HepG2 (cell line): Measurements from ENCODE around the gene HPCAL1. TPM values are rescaled to one million over a fixed set of nuclear protein-coding genes. Genes with fewer than 3 reads are reported as not detected.

ENCODE experiments used
- ASH2L ChIP-seq: fragments of 300-600, 200-600 bp; sonication (generic); IDR thresholded peaks from 2 replicates; pipeline ENCODE4 v1.7.0; 2017; ENCODE audit warnings: low read depth, mild to moderate bottlenecking, moderate library complexity, mixed read lengths, low read length; ENCODE audit not compliant: insufficient read length
- NFKBIZ ChIP-seq: IDR thresholded peaks from 2 replicates; pipeline ENCODE4 v1.6.1; 2018; ENCODE audit warnings: missing genetic modification reagents, missing compliant biosample characterization
- RAD51 ChIP-seq: fragments of 450-650 bp; IDR thresholded peaks from 2 replicates; pipeline ENCODE4 v1.6.1; 2016; ENCODE audit warnings: borderline replicate concordance
- SALL1 ChIP-seq: sonication (generic); formaldehyde crosslinking; IDR thresholded peaks from 2 replicates; pipeline ENCODE4 v1.8.0; 2022; ENCODE audit warnings: mild to moderate bottlenecking, missing genetic modification reagents
- SAP130 ChIP-seq: IDR thresholded peaks from 2 replicates; pipeline ENCODE4 v1.6.1; 2016; ENCODE audit warnings: low read depth
- STAG1 ChIP-seq: sonication (generic); formaldehyde crosslinking; IDR thresholded peaks from 2 replicates; pipeline ENCODE4 v1.4.0; 2020; ENCODE audit warnings: missing genetic modification reagents
- ZFX ChIP-seq: sonication (generic); formaldehyde crosslinking; IDR thresholded peaks from 2 replicates; pipeline ENCODE4 v1.4.0; 2020; ENCODE audit warnings: mild to moderate bottlenecking, low read depth, missing genetic modification reagents, moderate library complexity
- ZNF33A ChIP-seq: sonication (generic); formaldehyde crosslinking; IDR thresholded peaks from 2 replicates; pipeline ENCODE4 v1.5.1; 2020; ENCODE audit warnings: missing genetic modification reagents, mild to moderate bottlenecking, moderate library complexity, borderline replicate concordance
- ZNF607 ChIP-seq: sonication (generic); formaldehyde crosslinking; IDR thresholded peaks from 2 replicates; pipeline ENCODE4 v1.5.1; 2020; ENCODE audit warnings: missing genetic modification reagents, mild to moderate bottlenecking, borderline replicate concordance
- ZNF615 ChIP-seq: sonication (generic); formaldehyde crosslinking; IDR thresholded peaks from 2 replicates; pipeline ENCODE4 v1.5.0; 2020; ENCODE audit warnings: mild to moderate bottlenecking, missing genetic modification reagents, borderline replicate concordance
- ZNF709 ChIP-seq: sonication (generic); formaldehyde crosslinking; IDR thresholded peaks from 2 replicates; pipeline ENCODE4 v1.5.0; 2020; ENCODE audit warnings: mild to moderate bottlenecking, missing genetic modification reagents
- ZNF720 ChIP-seq: sonication (generic); formaldehyde crosslinking; IDR thresholded peaks from 2 replicates; pipeline ENCODE4 v1.4.0; 2020; ENCODE audit warnings: missing genetic modification reagents
- ZNF781 ChIP-seq: sonication (generic); formaldehyde crosslinking; IDR thresholded peaks from 2 replicates; pipeline ENCODE4 v1.5.1; 2020; ENCODE audit warnings: borderline replicate concordance, mild to moderate bottlenecking, missing genetic modification reagents; ENCODE audit errors: not compliant biosample characterization
- ZNF879 ChIP-seq: sonication (generic); formaldehyde crosslinking; IDR thresholded peaks from 2 replicates; pipeline ENCODE4 v1.8.1; 2023; ENCODE audit warnings: missing genetic modification reagents
- polyA plus RNA-seq, 8 experiments: library from polyadenylated mRNA; depleted of rRNA in 3 of 8; stranded (reverse) in 7 of 8; unstranded in 1 of 8; fragments of >200 nt; fragmentation: Illumina TruSeq in 4 of 8; extraction: Trizol in 4 of 8; gene quantifications; 2 replicates each; pipeline versions ENCODE4 v1.2.1 to v1.2.3, GENCODE V29; 2011 to 2016; ENCODE audit warnings: low read depth in 4 of 8, missing spikeins in 1 of 8, mixed read lengths in 1 of 8; ENCODE audit not compliant: insufficient read depth in 1 of 8
- total RNA-seq, 5 experiments: library from RNA; depleted of rRNA; stranded (reverse); fragments of >200 nt; fragmentation: Illumina TruSeq; extraction: Trizol; gene quantifications; 2 replicates each; pipeline ENCODE4 v1.2.3, GENCODE V29; 2016; ENCODE audit warnings: low read depth in 1 of 5
- TF ChIP-seq, protein P1 (sequence below): sonication (generic); formaldehyde crosslinking; IDR thresholded peaks from 2 replicates; pipeline ENCODE4 v1.4.0; 2020; ENCODE audit warnings: missing genetic modification reagents, borderline replicate concordance
- TF ChIP-seq, protein P2 (sequence below): sonication (generic); formaldehyde crosslinking; IDR thresholded peaks from 2 replicates; pipeline ENCODE4 v1.8.1; 2023; ENCODE audit warnings: mild to moderate bottlenecking, missing genetic modification reagents
- TF ChIP-seq, protein P3 (sequence below): IDR thresholded peaks from 2 replicates; pipeline ENCODE4 v1.6.1; 2016; ENCODE audit warnings: missing biosample characterization, missing genetic modification reagents, low read depth
- TF ChIP-seq, protein P4 (sequence below): IDR thresholded peaks from 2 replicates; pipeline ENCODE4 v1.6.1; 2018; ENCODE audit warnings: missing genetic modification reagents, mild to moderate bottlenecking, missing compliant biosample characterization
- TF ChIP-seq, protein P5 (sequence below): sonication (generic); formaldehyde crosslinking; IDR thresholded peaks from 2 replicates; pipeline ENCODE4 v1.9.0; 2022; ENCODE audit warnings: missing genetic modification reagents, mild to moderate bottlenecking, borderline replicate concordance

The HPCAL1 gene
- total and polyA plus RNA-seq, 2 of the 13 experiments (the other 11 are each of a cell fraction or from before 2014, with no cell fraction given) = 29.5 to 29.9 TPM

DNA sequence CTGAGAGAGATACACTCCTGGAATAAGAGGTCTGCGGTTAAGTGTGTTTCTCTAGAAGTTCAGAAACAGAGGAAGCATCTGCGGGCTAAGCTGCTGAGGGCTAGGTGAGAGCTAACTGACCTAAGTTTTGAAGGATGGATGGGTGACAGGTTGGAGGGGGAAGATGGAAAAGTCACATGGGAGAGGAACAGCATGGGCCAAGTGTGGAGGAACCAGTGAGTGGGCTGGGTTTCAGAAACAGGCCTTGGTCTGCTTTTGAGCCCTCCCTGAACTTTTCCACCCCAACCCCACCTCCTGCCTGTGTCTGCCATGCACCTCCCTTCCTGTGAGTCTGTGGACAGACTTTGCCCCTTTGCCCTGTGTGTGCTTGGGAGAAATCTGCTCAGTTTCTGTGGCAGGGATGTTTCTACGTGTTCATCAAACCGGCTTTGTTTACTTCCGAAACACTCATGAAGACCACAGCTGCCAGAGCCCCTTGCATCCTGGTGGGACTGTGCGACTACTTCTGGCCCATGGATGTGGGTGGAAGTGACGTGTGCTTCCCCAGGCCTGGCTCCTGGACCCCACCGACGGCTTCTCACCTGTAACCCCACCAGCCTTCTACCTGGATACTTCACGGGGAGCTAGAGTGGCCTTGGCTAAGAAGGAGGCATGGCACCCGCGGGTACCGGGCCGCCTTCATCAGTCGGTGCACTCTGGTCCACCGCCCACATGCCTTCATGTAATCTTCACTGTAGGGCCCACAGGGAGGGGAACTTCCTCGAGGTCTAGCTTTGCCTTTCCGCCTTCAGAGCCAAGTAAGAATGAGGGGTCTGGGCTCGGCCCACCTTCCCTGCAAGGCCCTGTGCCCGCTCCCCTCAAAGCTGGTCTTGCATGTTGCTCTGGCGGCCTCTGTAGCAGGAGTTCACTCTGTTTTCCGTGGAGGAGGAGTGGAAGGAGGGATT lies 1.4 kb upstream of the HPCAL1 start (continued):
- TF ChIP-seq, protein P1, sequence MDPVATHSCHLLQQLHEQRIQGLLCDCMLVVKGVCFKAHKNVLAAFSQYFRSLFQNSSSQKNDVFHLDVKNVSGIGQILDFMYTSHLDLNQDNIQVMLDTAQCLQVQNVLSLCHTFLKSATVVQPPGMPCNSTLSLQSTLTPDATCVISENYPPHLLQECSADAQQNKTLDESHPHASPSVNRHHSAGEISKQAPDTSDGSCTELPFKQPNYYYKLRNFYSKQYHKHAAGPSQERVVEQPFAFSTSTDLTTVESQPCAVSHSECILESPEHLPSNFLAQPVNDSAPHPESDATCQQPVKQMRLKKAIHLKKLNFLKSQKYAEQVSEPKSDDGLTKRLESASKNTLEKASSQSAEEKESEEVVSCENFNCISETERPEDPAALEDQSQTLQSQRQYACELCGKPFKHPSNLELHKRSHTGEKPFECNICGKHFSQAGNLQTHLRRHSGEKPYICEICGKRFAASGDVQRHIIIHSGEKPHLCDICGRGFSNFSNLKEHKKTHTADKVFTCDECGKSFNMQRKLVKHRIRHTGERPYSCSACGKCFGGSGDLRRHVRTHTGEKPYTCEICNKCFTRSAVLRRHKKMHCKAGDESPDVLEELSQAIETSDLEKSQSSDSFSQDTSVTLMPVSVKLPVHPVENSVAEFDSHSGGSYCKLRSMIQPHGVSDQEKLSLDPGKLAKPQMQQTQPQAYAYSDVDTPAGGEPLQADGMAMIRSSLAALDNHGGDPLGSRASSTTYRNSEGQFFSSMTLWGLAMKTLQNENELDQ (CRISPR knock-in tag) = no peak; the same call in 1 of the 2 replicates
- TF ChIP-seq ASH2L (peak; percentile 59), ZNF615 (CRISPR knock-in tag) (no peak), ZNF33A (0 out of 2 replicates have a peak, but pooled peaks have one; percentile 6), NFKBIZ (CRISPR knock-in tag) (peak; percentile 44; the same call in 1 of the 2 replicates), SALL1 (CRISPR knock-in tag) (peak; percentile 90), SAP130 (CRISPR knock-in tag) (peak; percentile 96), STAG1 (CRISPR knock-in tag) (peak; percentile 24; the same call in 1 of the 2 replicates), ZNF781 (CRISPR knock-in tag) (peak; percentile 64), RAD51 (no peak), ZNF879 (CRISPR knock-in tag) (no peak; the same call in 1 of the 2 replicates), ZNF607 (CRISPR knock-in tag) (peak; percentile 91; the same call in 1 of the 2 replicates), ZNF709 (CRISPR knock-in tag) (peak; percentile 89; the same call in 1 of the 2 replicates), ZNF720 (no peak), ZFX (CRISPR knock-in tag) (peak; percentile 82; the same call in 1 of the 2 replicates)
- TF ChIP-seq, protein P2, sequence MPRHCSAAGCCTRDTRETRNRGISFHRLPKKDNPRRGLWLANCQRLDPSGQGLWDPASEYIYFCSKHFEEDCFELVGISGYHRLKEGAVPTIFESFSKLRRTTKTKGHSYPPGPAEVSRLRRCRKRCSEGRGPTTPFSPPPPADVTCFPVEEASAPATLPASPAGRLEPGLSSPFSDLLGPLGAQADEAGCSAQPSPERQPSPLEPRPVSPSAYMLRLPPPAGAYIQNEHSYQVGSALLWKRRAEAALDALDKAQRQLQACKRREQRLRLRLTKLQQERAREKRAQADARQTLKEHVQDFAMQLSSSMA (CRISPR knock-in tag) = no peak
- TF ChIP-seq, protein P3, sequence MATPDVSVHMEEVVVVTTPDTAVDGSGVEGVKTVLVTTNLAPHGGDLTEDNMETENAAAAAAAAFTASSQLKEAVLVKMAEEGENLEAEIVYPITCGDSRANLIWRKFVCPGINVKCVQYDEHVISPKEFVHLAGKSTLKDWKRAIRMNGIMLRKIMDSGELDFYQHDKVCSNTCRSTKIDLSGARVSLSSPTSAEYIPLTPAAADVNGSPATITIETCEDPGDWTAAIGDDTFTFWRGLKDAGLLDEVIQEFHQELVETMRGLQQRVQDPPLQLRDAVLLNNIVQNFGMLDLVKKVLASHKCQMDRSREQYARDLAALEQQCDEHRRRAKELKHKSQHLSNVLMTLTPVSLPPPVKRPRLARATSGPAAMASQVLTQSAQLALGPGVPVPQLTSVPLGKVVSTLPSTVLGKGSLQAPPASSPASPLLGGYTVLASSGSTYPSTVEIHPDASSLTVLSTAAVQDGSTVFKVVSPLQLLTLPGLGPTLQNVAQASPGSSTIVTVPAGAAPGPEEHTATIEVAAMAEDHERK (CRISPR knock-in tag) = no peak
- TF ChIP-seq, protein P4, sequence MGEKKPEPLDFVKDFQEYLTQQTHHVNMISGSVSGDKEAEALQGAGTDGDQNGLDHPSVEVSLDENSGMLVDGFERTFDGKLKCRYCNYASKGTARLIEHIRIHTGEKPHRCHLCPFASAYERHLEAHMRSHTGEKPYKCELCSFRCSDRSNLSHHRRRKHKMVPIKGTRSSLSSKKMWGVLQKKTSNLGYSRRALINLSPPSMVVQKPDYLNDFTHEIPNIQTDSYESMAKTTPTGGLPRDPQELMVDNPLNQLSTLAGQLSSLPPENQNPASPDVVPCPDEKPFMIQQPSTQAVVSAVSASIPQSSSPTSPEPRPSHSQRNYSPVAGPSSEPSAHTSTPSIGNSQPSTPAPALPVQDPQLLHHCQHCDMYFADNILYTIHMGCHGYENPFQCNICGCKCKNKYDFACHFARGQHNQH (CRISPR knock-in tag) = peak; percentile 73; the same call in 1 of the 2 replicates
- TF ChIP-seq, protein P5, sequence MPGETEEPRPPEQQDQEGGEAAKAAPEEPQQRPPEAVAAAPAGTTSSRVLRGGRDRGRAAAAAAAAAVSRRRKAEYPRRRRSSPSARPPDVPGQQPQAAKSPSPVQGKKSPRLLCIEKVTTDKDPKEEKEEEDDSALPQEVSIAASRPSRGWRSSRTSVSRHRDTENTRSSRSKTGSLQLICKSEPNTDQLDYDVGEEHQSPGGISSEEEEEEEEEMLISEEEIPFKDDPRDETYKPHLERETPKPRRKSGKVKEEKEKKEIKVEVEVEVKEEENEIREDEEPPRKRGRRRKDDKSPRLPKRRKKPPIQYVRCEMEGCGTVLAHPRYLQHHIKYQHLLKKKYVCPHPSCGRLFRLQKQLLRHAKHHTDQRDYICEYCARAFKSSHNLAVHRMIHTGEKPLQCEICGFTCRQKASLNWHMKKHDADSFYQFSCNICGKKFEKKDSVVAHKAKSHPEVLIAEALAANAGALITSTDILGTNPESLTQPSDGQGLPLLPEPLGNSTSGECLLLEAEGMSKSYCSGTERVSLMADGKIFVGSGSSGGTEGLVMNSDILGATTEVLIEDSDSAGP (CRISPR knock-in tag) = peak; percentile 86
